Mesendoderm (in vitro differentiated cells): ENCODE results near the gene USP54.
A peak's percentile ranks its signal among the peaks of the same experiment; 100 is the strongest.

ENCODE experiments used
- DNase-seq: peaks from one replicate; pipeline ENCODE4 v3.0.0; 2013
- H2AK5ac ChIP-seq: 2 replicates; pipeline ENCODE4 v1.6.1; 2013; ENCODE audit warnings: low read length, inconsistent platforms
- H2BK120ac ChIP-seq: 2 replicates; pipeline ENCODE4 v1.6.1; 2013; ENCODE audit warnings: low read depth, mild to moderate bottlenecking, low read length, moderate library complexity, mixed read lengths
- H2BK15ac ChIP-seq: replicated peaks from 2 replicates; pipeline ENCODE4 v1.6.1; 2013; ENCODE audit warnings: low read depth, mild to moderate bottlenecking, moderate library complexity
- H2BK5ac ChIP-seq: 2 replicates; pipeline ENCODE4 v1.6.1; 2013; ENCODE audit warnings: low read length, inconsistent platforms
- H3K18ac ChIP-seq: 2 replicates; pipeline ENCODE4 v1.6.1; 2013; ENCODE audit warnings: mild to moderate bottlenecking, low read length, mixed read lengths
- H3K23ac ChIP-seq: one replicate; pipeline ENCODE4 v1.6.1; 2013; ENCODE audit warnings: low read length
- H3K27ac ChIP-seq: 2 replicates; pipeline ENCODE4 v1.5.1; 2013; ENCODE audit warnings: low read depth, mild to moderate bottlenecking, inconsistent platforms, low read length, moderate library complexity
- H3K27me3 ChIP-seq: 2 replicates; pipeline ENCODE4 v1.6.1; 2013; ENCODE audit warnings: low read length, control low read depth, mild to moderate bottlenecking, inconsistent platforms; ENCODE audit not compliant: insufficient read depth, poor library complexity
- H3K36me3 ChIP-seq: 2 replicates; pipeline ENCODE4 v1.6.1; 2013; ENCODE audit warnings: low read length, inconsistent platforms; ENCODE audit not compliant: control insufficient read depth, insufficient read depth
- H3K4ac ChIP-seq: one replicate; pipeline ENCODE4 v1.6.1; 2013; ENCODE audit warnings: low read depth, mild to moderate bottlenecking, low read length, moderate library complexity
- H3K4me1 ChIP-seq: 2 replicates; pipeline ENCODE4 v1.6.1; 2013; ENCODE audit warnings: low read depth, low read length, inconsistent platforms; ENCODE audit not compliant: control insufficient read depth
- H3K4me2 ChIP-seq: 2 replicates; pipeline ENCODE4 v1.6.1; 2013; ENCODE audit warnings: low read length
- H3K4me3 ChIP-seq: 2 replicates; pipeline ENCODE4 v1.5.1; 2013; ENCODE audit warnings: mild to moderate bottlenecking, low read length
- H3K56ac ChIP-seq: one replicate; pipeline ENCODE4 v1.6.1; 2013; ENCODE audit warnings: low read length
- H3K79me1 ChIP-seq: 2 replicates; pipeline ENCODE4 v1.6.1; 2013; ENCODE audit warnings: low read length, inconsistent platforms
- H3K79me2 ChIP-seq: 2 replicates; pipeline ENCODE4 v1.6.1; 2013; ENCODE audit warnings: mild to moderate bottlenecking, low read length; ENCODE audit not compliant: control insufficient read depth, insufficient read depth
- H3K9ac ChIP-seq: 2 replicates; pipeline ENCODE4 v1.6.1; 2013; ENCODE audit warnings: low read length, inconsistent platforms
- H4K5ac ChIP-seq: one replicate; pipeline ENCODE4 v1.6.1; 2013; ENCODE audit warnings: low read length
- H4K8ac ChIP-seq: one replicate; pipeline ENCODE4 v1.6.1; 2013; ENCODE audit warnings: low read depth, mild to moderate bottlenecking, control low read depth, low read length, moderate library complexity
- WGBS: extraction: QIAGEN DNeasy Blood & Tissue Kit; methylation state at CpG from one replicate; pipeline ENCODE4 v1.1.7; 2013; ENCODE audit warnings: low lambda C conversion rate, missing lambda C conversion rate; ENCODE audit not compliant: insufficient coverage; ENCODE audit errors: extremely low coverage; 5-methylcytosine and 5-hydroxymethylcytosine counted together

Gene USP54

DNA sequence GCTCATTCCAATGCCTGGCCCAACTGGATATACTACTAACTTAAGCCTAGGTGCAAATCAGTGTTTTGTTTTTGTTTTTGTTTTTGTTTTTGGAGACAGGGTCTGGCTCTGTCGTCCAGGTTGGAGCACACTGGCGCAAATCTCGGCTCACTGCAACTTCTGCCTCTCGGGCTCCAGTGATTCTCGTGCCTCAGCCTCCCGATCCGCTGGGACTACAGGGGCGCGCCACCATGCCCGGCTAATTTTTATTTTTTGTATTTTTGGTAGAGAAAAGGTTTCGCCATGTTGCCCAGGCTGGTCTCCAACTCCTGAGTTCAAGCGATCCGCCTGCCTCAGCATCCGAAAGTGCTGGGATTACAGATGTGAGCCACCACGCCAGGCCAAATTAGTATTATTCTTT is 96.9 kb downstream of the USP54 start:
- no peak for DNase-seq
- peaks cover 8% of the 10 kb centered on the region for H3K79me1 ChIP-seq

DNA sequence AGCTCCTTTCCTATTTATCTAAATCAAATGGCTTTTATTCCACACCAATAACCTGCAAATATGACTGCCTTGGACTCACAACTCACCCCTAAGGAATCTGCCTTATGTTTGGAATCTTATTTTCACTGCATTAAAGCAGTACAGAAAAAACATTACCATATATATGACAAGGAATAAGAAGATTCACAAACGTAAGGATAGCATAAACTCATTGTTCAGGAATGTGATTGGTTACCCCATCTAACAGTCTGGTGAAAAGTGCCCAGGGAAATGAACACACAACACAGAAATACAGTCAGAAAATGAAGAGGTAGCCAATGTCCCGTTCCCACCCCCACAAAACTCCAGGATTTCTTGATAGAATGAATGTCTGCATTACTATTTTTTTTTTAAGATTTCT is 97.4 kb downstream of the USP54 start:
- Histone ChIP-seq H2BK120ac (no peak overlapping the region), H3K36me3 (peaks cover 1% of the 10 kb centered on the region), H3K23ac (no peak overlapping the region), H3K4me3 (no peak overlapping the region), H3K4ac (no peak overlapping the region), H3K4me2 (no peak overlapping the region), H3K9ac (no peak overlapping the region), H3K79me2 (peaks cover 23% of the 10 kb centered on the region), H3K79me1 (peaks cover 8% of the 10 kb centered on the region), H2AK5ac (no peak overlapping the region), H3K56ac (no peak overlapping the region), H3K27ac (no peak overlapping the region), H3K27me3 (no peaks in the 10 kb centered on the region), H2BK5ac (no peak overlapping the region), H3K4me1 (peaks cover 3% of the 10 kb centered on the region), H2BK15ac (no peak overlapping the region), H4K8ac (no peak overlapping the region), H4K5ac (no peak overlapping the region), H3K18ac (no peak overlapping the region)
- no CpG with 5 or more reads among the region's 2 CpGs for WGBS
- no peak for DNase-seq

More for the DNA sequence above, 96.9 kb downstream of the USP54 start:
- no peak overlapping the region for H3K4me2 ChIP-seq
- H3K56ac ChIP-seq: no peak overlapping the region
- H3K27ac ChIP-seq: no peak overlapping the region
- H3K36me3 ChIP-seq: peaks cover 1% of the 10 kb centered on the region
- no peak overlapping the region for H2BK15ac ChIP-seq
- H2AK5ac ChIP-seq: no peak overlapping the region
- H3K4me3 ChIP-seq: no peak overlapping the region
- no peak overlapping the region for H3K4ac ChIP-seq
- peaks cover 3% of the 10 kb centered on the region for H3K4me1 ChIP-seq
- peak overlapping the region; percentile 91 for H4K8ac ChIP-seq
- no peak overlapping the region for H2BK120ac ChIP-seq
- no peaks in the 10 kb centered on the region for H3K27me3 ChIP-seq
- H3K9ac ChIP-seq: no peak overlapping the region
- WGBS: no CpG with 5 or more reads among the region's 15 CpGs
- H3K79me2 ChIP-seq: peaks cover 23% of the 10 kb centered on the region
- no peak overlapping the region for H3K18ac ChIP-seq
- H2BK5ac ChIP-seq: no peak overlapping the region
- H4K5ac ChIP-seq: no peak overlapping the region
- no peak overlapping the region for H3K23ac ChIP-seq

DNA sequence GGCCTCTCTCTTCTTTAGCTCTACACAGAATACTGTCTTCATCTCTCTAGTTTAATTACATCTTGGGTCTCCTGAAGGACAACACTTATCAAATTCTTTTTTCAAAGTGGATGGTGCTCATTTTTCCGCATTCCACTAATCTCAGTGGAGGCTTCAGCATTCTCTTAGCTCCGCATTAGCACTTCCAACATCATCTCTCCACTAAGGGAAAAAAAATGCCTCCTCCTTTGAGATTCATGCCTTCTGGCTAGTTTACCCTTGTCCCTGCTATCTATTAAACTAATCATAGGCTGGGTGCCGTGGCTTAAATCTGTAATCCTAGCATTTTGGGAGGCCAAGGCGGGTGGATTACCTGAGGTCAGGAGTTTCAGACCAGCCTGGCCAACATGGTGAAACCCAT is 104.5 kb downstream of the USP54 start:
- no peak overlapping the region for H3K4me3 ChIP-seq

DNA sequence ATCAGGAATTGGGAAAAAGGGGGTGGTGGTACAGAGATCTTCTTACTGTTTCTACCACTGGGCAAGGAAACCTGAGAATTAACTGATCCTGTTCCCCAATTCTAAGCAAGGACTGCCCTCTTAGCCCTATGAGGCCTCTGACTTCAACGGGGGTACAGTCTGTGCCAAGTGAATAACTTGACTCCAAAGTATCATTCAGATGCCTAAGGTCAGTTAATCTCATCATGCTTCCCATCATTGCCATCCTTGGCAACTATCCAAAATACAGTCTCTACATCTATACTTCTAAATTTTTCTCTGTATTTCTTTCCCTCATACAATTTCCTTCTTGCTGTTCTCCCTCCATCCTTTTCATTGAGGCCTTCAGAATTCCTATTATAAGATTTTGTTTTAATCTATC is 105.8 kb downstream of the USP54 start:
- Histone ChIP-seq H3K4me2 (no peak overlapping the region), H3K79me2 (peaks cover 8% of the 10 kb centered on the region), H3K79me1 (peaks cover 6% of the 10 kb centered on the region), H3K27ac (no peak overlapping the region), H4K8ac (no peak overlapping the region), H3K56ac (no peak overlapping the region), H3K27me3 (no peaks in the 10 kb centered on the region), H3K9ac (no peak overlapping the region), H4K5ac (no peak overlapping the region), H3K18ac (no peak overlapping the region), H3K4me1 (no peaks in the 10 kb centered on the region), H3K36me3 (no peaks in the 10 kb centered on the region), H2AK5ac (no peak overlapping the region), H3K23ac (no peak overlapping the region), H2BK120ac (no peak overlapping the region), H3K4ac (no peak overlapping the region), H2BK15ac (no peak overlapping the region), H3K4me3 (no peak overlapping the region), H2BK5ac (no peak overlapping the region)
- WGBS: no CpG with 5 or more reads among the region's 1 CpG
- no peak for DNase-seq

More for the DNA sequence above, 104.5 kb downstream of the USP54 start:
- no peak overlapping the region for H4K5ac ChIP-seq
- H2AK5ac ChIP-seq: no peak overlapping the region
- DNase-seq: no peak
- peaks cover 10% of the 10 kb centered on the region for H3K79me2 ChIP-seq
- H3K56ac ChIP-seq: no peak overlapping the region
- H3K79me1 ChIP-seq: peaks cover 6% of the 10 kb centered on the region
- H3K4me1 ChIP-seq: no peaks in the 10 kb centered on the region
- no peaks in the 10 kb centered on the region for H3K36me3 ChIP-seq
- no peak overlapping the region for H3K4ac ChIP-seq
- no peak overlapping the region for H3K18ac ChIP-seq
- no CpG with 5 or more reads among the region's 4 CpGs for WGBS
- H2BK120ac ChIP-seq: no peak overlapping the region
- H4K8ac ChIP-seq: no peak overlapping the region
- H3K4me2 ChIP-seq: no peak overlapping the region
- H3K27me3 ChIP-seq: no peaks in the 10 kb centered on the region
- H2BK15ac ChIP-seq: no peak overlapping the region
- no peak overlapping the region for H3K23ac ChIP-seq
- H2BK5ac ChIP-seq: no peak overlapping the region
- H3K27ac ChIP-seq: no peak overlapping the region
- no peak overlapping the region for H3K9ac ChIP-seq

DNA sequence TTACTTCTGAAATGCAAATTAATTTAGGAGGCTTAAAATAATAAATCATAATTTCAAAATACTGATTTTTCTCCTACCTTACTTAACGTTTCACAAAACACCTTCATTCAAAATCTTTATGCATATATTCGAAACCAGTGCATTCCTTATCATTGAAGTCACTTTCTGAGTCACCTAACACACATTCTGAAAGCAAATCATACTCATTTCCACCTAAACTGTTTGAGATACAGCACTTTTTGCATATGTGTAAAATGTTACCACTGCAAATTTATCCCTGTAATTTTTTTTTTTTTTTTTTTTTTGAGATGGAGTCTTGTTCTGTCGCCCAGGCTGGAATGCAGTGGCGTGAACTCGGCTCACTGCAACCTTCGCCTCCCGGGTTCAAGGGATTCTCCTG is 111.0 kb downstream of the USP54 start:
- H3K9ac ChIP-seq: no peak overlapping the region
- H3K36me3 ChIP-seq: no peaks in the 10 kb centered on the region
- H3K79me1 ChIP-seq: no peaks in the 10 kb centered on the region
- no peak overlapping the region for H2BK5ac ChIP-seq
- no peak overlapping the region for H3K27ac ChIP-seq
- no peak overlapping the region for H2BK120ac ChIP-seq
- no peaks in the 10 kb centered on the region for H3K79me2 ChIP-seq
- H3K27me3 ChIP-seq: no peaks in the 10 kb centered on the region
- no peak overlapping the region for H3K23ac ChIP-seq
- peak; percentile 55 for DNase-seq
- H3K4me2 ChIP-seq: no peak overlapping the region
- H4K5ac ChIP-seq: no peak overlapping the region
- H4K8ac ChIP-seq: no peak overlapping the region
- no peak overlapping the region for H3K56ac ChIP-seq
- H3K4me3 ChIP-seq: no peak overlapping the region
- no peak overlapping the region for H2BK15ac ChIP-seq
- H3K4ac ChIP-seq: no peak overlapping the region
- H3K18ac ChIP-seq: no peak overlapping the region
- H3K4me1 ChIP-seq: no peaks in the 10 kb centered on the region
- WGBS: 100% methylated on average over 2 of the region's 7 CpGs
- H2AK5ac ChIP-seq: no peak overlapping the region

DNA sequence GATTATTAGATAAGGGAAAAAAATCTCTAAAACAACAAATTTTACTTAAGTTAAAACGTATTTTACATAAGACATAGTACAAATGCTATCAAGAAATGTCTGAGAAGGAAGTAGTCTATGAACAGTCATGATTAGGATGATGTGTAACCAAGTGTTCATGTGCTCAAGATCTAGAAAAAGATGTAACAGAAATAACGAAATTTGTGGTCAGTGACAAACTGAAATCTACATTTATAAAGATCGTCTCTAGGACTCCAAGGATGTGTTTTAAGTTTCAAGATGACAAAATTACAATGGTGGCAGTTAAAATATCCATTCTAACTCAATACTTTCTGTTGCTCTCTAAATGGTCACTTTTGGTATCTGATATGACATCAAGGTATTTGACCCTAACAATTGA is 112.5 kb downstream of the USP54 start:
- H3K27ac ChIP-seq: no peak overlapping the region
- H3K4me2 ChIP-seq: no peak overlapping the region
- H3K4ac ChIP-seq: no peak overlapping the region
- H2BK120ac ChIP-seq: no peak overlapping the region
- H4K5ac ChIP-seq: no peak overlapping the region
- no peak overlapping the region for H2BK15ac ChIP-seq
- no CpG with 5 or more reads among the region's 3 CpGs for WGBS
- no peaks in the 10 kb centered on the region for H3K79me1 ChIP-seq
- H3K36me3 ChIP-seq: no peaks in the 10 kb centered on the region
- DNase-seq: no peak
- no peaks in the 10 kb centered on the region for H3K27me3 ChIP-seq
- H3K4me3 ChIP-seq: no peak overlapping the region
- no peak overlapping the region for H2BK5ac ChIP-seq
- H3K9ac ChIP-seq: no peak overlapping the region
- H3K56ac ChIP-seq: no peak overlapping the region
- no peaks in the 10 kb centered on the region for H3K79me2 ChIP-seq
- H4K8ac ChIP-seq: no peak overlapping the region
- H3K23ac ChIP-seq: no peak overlapping the region
- no peak overlapping the region for H3K18ac ChIP-seq
- H3K4me1 ChIP-seq: no peaks in the 10 kb centered on the region
- no peak overlapping the region for H2AK5ac ChIP-seq
